GM21619 (cell line): ENCODE data around the gene CTBP2.

Source experiments
- ATAC-seq: cut with Tn5 transposase; IDR thresholded peaks from one replicate; pipeline ENCODE4 v1.9.1; 2021; ENCODE audit not compliant: unreplicated experiment

The CTBP2 gene

DNA sequence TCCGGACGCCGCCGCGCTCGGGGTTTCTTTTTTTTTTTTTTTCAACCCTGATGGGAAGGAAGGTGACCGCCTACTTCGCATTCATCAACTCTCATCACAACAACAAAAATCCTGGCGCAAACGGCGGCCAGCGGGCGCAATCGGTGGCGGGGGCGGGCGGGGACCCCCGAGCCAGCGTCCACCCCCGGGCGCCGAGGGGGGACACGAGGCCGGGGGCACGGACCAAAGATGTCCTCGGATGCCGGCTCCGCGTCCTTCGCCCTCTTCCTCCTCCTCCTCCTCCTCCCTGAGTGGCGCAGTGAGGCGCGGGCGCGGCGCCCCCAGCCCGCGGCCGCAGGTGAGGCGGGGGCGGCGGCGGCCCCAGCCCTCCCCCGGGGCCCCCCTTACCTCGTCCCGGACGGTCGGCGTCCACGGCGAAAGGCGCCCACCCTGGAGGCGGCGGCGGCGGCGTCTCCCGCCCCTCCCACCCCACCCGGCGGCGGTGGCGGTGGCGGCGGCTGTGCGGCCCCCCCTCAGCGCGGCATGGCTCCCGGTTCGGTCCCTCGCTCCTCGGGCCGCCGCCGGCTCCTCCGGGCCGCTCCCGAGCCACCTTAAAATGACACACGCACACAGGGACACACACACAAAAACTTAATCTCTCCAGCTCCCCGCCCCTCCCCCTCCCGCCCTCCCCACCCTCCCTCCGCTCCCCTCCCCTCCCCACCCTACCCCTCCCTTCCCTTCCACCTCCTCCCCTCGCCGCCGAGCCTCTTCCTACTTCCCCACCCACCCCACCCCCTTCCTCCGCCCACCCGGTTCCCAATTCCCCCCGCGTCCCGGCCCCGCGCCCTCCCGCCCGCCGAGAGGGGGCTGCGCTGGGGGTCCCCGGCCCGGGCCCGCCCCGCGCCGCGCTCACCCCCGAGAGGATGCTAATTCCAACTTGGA lies at the start of gene CTBP2:
Gene CTBP2 (minus strand): TSS at position 632 of the 924 bp plus-strand sequence.
- ATAC-seq, result no peak

DNA sequence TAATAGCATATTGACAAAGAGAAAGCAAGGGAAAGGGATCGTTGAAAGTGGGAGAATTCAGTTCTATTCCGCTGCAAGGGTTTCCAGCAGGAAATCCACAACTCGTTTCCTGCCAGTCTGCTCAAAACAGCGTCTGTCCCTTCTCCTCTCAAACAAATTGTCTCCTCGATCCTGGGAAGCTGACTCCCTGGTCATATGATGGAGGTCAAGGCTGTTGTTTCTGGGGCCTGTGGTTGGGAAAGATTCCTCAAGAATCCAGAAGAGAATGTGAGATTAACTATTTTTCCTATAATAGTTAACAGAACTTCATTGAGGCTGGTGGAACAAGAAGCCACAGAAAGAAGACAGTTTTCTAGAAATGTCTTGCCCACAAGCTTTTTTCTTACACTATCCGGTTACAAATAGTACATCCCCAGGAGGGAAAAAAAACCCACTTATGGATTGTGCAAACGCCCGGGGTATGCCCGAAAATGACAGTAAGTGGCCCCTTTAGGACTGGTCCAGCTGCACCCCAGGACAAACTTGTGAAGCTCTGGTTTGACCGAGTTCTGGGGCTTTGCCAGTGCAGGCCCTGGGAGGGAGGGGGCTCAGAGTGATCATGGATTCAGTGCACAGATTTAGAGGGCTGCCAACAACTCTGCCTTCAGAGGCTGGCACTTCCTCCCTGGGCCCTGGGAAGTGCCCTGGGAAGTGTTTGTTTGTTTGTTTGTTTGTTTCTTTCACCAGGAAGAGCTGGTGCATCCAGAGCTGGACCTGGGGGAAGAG lies 49.4 kb upstream of the CTBP2 start:
- no peak for ATAC-seq

DNA sequence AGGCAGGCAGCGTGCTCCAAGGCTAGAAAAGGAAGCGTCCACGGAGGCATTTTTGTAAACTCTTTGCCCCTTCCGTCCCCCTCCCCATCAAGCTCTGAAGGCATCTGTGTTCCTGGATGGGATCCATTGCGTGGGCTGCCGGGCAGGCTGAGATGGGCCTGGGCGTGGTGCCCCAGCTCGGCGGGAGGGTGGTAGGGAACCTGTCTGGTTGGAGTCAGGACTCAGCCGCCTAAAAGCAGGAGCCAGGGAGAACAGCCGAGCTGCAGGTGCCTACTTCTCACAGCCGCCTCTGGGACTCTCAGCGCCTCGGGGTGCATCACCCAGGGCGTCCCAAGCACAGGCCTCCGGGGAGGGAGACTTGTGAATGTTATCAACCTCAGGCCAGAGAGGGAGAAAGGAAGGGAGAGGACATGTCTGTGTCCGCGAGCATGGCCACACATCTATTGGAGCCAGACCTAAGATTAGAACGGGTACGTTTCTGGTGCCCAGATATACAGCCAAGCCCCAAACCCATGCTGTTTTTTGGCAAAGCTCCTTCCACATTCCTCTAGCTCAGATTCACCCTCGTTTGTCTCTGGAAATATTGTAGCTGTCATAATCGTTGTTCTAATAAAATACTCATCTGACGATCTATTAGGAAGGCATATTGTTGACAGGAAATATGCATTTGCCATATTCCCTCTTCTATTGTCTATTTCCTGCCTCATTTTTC lies 48.6 kb upstream of the CTBP2 start:
- no peak for ATAC-seq

GRCh38 chr10:125206623-125207022 lies 46.3 kb upstream of the CTBP2 start:
- no peak for ATAC-seq

DNA sequence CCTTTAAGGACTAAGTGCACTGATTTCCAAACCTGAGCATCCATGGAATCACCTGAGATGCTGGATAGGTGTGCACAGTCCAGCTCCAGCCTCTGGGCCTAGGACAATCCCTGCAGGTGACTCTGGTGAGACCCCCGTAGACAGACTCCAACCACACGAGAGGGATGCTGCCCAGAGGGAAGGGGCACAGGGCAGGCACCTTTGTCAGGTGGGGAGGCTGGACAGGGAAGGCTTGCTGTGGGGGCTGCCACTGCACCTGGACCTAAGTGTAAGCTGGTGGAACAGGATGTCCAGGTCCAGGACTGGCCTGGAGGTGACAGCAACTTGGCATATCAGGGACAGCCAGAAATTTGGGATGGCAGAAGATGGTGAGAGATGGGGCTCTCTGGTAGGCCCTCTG lies 45.1 kb upstream of the CTBP2 start:
- ATAC-seq, result no peak

- ATAC-seq, result no peak
These were observed 44.0 kb upstream of the CTBP2 start for GRCh38 chr10:125204400-125204799.

- ATAC-seq, result no peak
These were observed 42.9 kb upstream of the CTBP2 start for GRCh38 chr10:125203186-125203800.

DNA sequence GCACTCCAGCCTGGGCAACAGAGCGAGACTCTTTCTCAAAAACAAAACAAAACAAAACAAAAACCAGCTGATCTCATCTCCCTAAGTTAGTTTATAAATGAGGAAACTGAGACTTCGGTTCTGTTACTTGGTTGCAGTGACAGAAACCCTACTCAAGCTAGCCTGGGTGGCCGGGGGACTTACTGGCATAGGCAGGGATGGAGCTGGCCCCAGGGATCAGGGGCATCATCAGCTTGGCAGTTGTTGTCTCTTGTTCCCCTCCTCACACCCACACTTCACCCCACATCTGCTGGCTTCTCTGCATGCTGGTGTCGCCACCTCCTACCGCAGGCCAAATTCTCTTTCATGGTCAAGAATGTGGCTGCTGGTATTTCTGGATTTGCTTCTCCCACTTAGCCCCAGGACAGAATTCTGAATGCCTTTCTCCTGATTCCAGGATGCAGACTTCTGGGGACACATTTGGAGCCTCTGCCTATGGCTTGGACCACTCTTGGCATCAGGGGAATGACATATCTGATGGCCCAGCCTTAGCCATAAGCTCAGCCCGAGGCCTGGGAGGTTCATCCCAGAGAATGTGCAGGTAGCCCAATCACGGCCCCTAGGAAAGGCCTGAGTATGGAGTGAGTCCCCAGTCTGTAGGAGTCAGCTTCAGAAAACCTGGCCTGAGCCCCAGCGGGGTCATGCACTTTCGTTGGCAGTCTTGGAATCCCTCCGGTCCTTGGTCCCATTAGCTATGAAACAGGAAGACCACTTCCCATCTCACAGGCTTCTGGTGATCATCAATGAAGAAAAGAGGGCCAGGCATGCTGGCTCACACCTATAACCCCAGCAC lies 41.6 kb upstream of the CTBP2 start:
- ATAC-seq, result peak; percentile 23

GRCh38 chr10:125201108-125201524 lies 40.8 kb upstream of the CTBP2 start:
- ATAC-seq, result peak; percentile 91

- no peak for ATAC-seq
These were observed 40.0 kb upstream of the CTBP2 start for GRCh38 chr10:125200396-125200795.

DNA sequence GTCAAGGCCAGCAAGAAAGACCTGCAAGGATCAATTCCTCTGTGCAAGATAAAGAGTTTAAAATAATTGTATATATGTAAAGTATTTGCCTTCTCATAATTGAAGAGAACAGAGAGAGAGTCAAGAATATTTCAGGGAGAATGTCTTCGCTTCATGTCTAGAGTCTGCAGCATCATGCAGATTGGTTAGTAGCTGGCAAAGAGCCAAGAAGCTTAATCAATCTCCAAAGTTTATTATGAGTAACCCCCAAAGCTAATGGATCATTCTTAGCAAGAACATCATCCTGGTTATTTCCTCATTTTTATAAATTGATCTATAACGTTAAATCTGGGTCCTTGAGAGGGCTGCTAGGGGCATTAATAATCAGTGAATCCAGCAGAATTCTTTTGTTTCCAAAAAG lies 38.9 kb upstream of the CTBP2 start:
- no peak for ATAC-seq

DNA sequence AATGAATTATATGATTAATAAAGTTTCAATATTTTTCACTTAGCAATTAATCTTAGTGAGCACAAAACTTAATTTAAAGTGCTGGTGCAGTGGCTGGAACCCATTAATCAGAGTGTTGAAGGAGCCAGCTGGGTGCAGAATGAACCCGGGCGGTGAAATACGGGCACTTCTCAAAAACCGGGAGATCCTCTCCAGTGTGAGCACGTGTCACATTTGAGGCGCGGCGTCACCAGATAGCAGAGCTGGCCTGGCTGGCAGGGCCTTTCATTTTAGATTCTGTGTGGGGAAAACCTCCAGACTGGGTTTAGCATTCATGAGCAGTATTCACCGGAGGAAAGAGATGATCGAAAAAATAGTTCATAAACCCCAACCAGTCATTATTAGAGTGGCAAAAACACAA lies 34.5 kb upstream of the CTBP2 start:
- no peak for ATAC-seq

DNA sequence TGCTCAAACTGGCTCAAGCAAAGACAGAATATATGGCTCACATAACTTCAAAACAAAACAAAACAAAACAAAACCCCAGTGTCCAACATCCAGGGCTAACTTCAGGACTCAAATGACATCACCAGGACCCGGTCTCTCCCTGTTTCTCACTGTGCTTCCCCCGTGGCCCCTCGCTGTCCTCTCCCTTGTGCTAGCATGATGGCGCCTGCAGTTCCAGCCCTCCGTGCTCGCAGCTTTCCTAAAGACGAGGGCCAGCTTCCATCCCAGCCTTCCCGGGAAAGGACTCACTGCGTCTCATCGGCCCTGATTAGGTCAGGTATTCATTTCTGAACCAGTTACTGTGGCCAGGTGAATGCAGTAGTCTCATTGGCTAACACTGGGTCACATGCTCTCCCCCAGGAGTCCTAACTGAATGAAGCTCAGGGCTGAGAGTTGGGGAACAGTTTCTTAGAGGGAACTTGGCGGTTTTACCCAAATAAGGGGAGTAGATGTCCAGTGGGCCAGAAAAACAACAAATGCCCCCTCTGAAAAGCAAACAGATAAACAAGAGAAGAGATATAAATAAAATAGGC lies 33.0 kb upstream of the CTBP2 start:
- no peak for ATAC-seq

DNA sequence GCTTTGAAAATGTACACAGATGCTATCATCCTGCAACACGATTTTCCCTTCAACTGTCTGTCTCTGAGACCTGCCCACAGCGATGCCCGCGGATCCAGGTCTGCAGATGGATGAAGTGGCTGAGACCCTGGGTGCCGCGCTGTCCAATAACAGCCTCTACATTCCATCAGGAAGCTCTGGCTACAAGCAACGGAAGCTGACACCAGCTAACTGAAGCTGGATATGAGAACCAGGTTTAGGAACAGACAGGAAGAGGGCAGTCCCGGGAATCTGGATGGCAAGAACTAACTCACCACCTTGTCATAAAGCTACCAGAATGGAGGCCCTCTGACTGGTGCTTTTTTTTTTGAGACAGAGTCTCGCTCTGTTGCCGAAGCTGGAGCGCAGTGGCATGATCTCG lies 32.3 kb upstream of the CTBP2 start:
- no peak for ATAC-seq

DNA sequence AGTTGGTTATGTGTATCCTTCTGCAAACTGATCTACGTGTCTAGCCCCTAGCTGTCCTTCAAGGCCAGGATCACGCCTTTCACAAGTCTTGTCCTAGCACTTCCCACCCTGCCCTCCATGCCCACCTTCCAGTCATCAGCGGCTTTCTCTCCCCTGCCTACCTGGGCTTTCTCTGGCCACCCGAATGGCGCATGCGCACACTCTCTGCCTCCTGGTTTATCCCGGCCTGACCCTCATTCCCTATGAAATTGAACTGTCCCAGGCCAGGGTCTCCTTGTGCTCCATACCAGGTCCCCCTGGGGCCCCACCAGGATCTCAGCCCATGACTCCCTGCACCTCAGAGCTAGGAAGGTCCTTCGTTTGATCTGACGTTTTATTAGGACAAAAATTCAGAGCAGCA lies 31.6 kb upstream of the CTBP2 start:
- ATAC-seq, result no peak

DNA sequence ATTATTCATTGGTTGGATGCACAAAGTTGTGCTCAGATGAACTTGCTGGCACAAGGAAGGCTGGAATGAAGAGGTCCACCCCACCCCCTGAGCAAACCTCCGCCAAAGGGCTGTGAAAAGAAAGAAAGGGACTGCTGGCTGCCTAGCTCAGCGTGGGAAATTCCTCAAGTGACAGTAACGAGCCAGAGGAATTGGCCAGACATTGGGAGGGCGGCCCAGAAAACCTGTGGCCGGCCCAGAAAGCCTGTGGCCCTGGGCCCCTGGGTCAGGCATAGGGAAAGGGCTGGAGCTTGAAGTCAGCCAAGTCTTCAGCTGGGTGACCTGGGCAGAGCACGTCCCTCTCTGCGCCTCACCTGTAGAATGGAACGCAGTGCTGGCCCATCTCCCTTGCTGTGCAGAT lies 30.6 kb upstream of the CTBP2 start:
- no peak for ATAC-seq

GRCh38 chr10:125190414-125190813 lies 30.1 kb upstream of the CTBP2 start:
- no peak for ATAC-seq

DNA sequence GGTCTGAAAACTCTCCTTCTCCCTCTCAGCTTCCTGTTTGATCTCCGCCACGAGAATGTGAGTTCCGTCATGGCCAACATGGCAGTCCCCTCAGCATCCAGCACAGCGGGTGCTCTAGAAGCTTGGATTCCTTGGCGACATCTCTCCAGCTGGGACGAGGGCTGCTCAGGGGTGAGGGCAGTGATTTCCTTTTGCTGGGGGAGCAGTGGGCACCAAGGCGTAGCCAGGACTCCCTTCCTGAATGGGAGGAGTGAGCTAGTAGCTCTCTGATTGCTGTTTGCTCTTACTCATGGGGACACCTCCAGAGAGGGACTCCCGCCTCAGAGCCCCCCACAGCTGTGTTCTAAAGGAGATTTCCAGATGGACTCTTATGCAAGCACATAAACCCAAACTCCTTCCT lies 28.8 kb upstream of the CTBP2 start:
- no peak for ATAC-seq

GRCh38 chr10:125187238-125188194 lies 27.2 kb upstream of the CTBP2 start:
- ATAC-seq, result no peak
